Ishikawa (cell line): ENCODE data around the gene DAP.

Experiments used
- CEBPB ChIP-seq: IDR thresholded peaks from 2 replicates; pipeline ENCODE4 v1.6.1; 2012
- CREB1 ChIP-seq: IDR thresholded peaks from 2 replicates; pipeline ENCODE4 v1.6.1; 2012; ENCODE audit warnings: low read depth
- EGR1 ChIP-seq: IDR thresholded peaks from 2 replicates; pipeline ENCODE4 v1.6.1; 2012
- EP300 ChIP-seq: IDR thresholded peaks from 2 replicates; pipeline ENCODE4 v1.6.1; 2012; ENCODE audit warnings: borderline replicate concordance
- FOXM1 ChIP-seq: IDR thresholded peaks from 2 replicates; pipeline ENCODE4 v1.6.1; 2012; ENCODE audit warnings: low read depth, borderline replicate concordance
- NFIC ChIP-seq: IDR thresholded peaks from 2 replicates; pipeline ENCODE4 v1.6.1; 2012
- RAD21 ChIP-seq: IDR thresholded peaks from 2 replicates; pipeline ENCODE4 v1.6.1; 2012; ENCODE audit warnings: low read depth
- TAF1 ChIP-seq: IDR thresholded peaks from 2 replicates; pipeline ENCODE4 v1.6.1; 2012; ENCODE audit warnings: low read depth, mild to moderate bottlenecking
- TCF12 ChIP-seq: IDR thresholded peaks from 2 replicates; pipeline ENCODE4 v1.6.1; 2012; ENCODE audit warnings: low read depth
- TEAD4 ChIP-seq: IDR thresholded peaks from 2 replicates; pipeline ENCODE4 v1.6.1; 2012
- YY1 ChIP-seq: IDR thresholded peaks from 2 replicates; pipeline ENCODE4 v1.6.1; 2012; ENCODE audit warnings: low read depth
- ZBTB7A ChIP-seq: IDR thresholded peaks from 2 replicates; pipeline ENCODE4 v1.6.1; 2012; ENCODE audit warnings: low read depth
- TF ChIP-seq, protein P1 (sequence below): IDR thresholded peaks from 2 replicates; pipeline ENCODE4 v1.6.1; 2012
- TF ChIP-seq, protein P2 (sequence below): IDR thresholded peaks from 2 replicates; pipeline ENCODE4 v1.6.1; 2012; ENCODE audit warnings: low read depth, mild to moderate bottlenecking
- TF ChIP-seq, protein P3 (sequence below): IDR thresholded peaks from 2 replicates; pipeline ENCODE4 v1.6.1; 2012

Gene DAP

DNA sequence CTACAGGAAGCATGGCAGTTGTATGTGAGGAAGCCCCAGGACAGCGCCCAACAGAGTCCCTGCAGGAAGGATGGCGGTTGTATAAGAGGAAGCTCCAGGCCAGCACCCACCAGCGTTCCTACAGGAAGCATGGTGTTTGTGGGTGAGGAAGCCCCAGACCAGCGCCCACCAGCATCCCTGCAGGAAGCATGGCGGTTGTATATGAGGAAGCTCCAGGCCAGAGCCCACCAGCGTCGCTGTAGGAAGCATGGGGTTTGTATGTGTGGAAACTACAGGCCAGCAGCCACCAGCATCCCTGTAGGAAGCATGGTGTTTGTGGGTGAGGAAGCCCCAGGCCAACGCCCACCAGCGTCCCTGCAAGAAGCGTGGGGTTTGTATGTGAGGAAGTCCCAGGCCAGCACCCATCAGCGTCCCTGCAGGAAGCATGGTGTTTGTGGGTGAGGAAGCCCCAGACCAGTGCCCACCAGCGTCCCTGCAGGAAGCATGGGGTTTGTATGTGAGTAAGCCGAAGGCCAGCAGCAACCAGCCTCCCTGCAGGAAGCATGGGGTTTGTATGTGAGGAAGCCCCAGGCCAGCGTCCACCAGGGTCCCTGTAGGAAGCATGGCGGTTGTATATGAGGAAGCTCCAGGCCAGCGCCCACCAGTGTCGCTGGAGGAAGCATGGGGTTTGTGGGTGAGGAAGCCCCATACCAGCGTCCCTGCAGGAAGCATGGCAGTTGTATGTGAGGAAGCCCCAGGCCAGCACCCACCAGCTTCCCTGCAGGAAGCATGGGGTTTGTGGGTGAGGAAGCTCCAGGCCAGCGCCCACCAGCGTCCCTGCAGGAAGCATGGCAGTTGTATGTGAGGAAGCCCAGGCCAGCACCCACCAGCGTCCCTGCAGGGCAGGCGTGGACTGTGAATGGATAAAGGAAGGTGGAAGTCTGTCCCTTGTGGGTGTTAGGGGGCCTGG is 79.0 kb downstream of the DAP start:
- TF ChIP-seq, protein P1, sequence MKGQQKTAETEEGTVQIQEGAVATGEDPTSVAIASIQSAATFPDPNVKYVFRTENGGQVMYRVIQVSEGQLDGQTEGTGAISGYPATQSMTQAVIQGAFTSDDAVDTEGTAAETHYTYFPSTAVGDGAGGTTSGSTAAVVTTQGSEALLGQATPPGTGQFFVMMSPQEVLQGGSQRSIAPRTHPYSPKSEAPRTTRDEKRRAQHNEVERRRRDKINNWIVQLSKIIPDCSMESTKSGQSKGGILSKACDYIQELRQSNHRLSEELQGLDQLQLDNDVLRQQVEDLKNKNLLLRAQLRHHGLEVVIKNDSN = no peak
- TF ChIP-seq EGR1 (no peak), RAD21 (no peak), ZBTB7A (no peak), NFIC (no peak), FOXM1 (no peak), EP300 (no peak), CREB1 (no peak), TEAD4 (no peak), TCF12 (no peak), TAF1 (no peak), YY1 (no peak)
- TF ChIP-seq, protein P2, sequence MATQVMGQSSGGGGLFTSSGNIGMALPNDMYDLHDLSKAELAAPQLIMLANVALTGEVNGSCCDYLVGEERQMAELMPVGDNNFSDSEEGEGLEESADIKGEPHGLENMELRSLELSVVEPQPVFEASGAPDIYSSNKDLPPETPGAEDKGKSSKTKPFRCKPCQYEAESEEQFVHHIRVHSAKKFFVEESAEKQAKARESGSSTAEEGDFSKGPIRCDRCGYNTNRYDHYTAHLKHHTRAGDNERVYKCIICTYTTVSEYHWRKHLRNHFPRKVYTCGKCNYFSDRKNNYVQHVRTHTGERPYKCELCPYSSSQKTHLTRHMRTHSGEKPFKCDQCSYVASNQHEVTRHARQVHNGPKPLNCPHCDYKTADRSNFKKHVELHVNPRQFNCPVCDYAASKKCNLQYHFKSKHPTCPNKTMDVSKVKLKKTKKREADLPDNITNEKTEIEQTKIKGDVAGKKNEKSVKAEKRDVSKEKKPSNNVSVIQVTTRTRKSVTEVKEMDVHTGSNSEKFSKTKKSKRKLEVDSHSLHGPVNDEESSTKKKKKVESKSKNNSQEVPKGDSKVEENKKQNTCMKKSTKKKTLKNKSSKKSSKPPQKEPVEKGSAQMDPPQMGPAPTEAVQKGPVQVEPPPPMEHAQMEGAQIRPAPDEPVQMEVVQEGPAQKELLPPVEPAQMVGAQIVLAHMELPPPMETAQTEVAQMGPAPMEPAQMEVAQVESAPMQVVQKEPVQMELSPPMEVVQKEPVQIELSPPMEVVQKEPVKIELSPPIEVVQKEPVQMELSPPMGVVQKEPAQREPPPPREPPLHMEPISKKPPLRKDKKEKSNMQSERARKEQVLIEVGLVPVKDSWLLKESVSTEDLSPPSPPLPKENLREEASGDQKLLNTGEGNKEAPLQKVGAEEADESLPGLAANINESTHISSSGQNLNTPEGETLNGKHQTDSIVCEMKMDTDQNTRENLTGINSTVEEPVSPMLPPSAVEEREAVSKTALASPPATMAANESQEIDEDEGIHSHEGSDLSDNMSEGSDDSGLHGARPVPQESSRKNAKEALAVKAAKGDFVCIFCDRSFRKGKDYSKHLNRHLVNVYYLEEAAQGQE = no peak
- TF ChIP-seq, protein P3, sequence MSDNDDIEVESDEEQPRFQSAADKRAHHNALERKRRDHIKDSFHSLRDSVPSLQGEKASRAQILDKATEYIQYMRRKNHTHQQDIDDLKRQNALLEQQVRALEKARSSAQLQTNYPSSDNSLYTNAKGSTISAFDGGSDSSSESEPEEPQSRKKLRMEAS = no peak

DNA sequence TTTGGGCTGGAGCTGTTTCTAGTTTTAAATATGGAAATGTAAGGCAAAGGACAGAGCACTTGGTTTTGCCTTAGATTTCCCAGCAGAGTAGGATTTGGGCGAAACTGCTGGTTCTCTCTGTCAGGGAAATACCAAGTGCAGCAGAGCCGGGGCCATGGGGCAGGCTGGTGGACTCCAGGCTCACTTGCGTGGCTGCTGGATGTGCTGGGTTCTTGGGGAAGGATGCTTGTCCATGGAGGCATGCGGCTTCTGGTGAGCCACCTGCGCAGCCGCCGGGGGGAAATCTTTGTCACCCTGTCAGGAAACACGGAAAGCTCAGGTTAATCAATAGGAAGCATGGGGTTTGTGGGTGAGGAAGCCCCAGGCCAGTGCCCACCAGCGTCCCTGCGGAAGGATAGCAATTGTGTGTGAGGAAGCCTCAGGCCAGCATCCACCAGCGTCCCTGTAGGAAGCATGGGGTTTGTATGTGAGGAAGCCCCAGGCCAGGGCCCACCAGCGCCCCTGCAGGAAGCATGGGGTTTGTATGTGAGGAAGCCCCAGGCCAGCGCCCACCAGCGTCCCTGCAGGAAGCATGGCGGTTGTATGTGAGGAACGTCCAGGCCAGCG is 80.1 kb downstream of the DAP start:
- TF ChIP-seq CREB1 = no peak
- TF ChIP-seq, protein P3 = no peak
- no peak for TF ChIP-seq RAD21
- no peak for TF ChIP-seq FOXM1
- TF ChIP-seq ZBTB7A = no peak
- no peak for TF ChIP-seq TEAD4
- TF ChIP-seq EGR1 = no peak
- TF ChIP-seq TCF12 = no peak
- no peak for TF ChIP-seq CEBPB
- TF ChIP-seq, protein P2 = no peak
- no peak for TF ChIP-seq EP300
- TF ChIP-seq, protein P1 = no peak
- no peak for TF ChIP-seq YY1
- TF ChIP-seq NFIC = no peak
- no peak for TF ChIP-seq TAF1

DNA sequence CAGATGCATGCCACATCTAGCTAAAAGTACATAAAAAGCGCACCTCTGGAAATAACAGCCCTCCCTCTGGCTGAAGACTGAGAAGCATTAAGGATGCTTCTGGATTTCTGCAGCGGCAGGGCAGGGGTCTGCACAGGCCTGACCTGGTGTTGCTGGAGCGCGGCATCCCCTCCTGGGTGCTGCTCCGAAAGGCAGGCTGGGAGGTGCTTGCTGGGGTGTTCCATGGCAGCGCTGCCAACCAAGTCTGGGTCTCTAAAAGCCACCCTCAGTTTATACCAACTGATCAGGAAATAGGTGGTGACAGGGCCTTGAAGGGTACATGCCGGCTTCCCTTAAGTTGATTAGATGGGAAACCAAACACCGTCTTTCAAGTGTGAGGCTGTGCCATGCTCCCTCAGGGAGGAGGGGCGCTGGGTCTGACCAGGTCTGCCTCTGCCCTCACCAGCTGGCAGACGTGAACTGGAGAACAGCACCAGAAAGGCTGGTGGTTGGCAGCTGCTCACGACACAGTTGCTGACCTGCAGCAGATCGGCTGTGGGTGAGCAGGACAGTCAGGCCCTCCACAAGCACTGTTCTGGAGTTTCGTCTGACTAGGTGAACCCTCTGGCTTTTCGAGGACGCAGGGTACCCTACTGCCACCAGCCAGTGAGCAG is 81.6 kb downstream of the DAP start:
- TF ChIP-seq NFIC (no peak), TAF1 (no peak), FOXM1 (no peak)

DNA sequence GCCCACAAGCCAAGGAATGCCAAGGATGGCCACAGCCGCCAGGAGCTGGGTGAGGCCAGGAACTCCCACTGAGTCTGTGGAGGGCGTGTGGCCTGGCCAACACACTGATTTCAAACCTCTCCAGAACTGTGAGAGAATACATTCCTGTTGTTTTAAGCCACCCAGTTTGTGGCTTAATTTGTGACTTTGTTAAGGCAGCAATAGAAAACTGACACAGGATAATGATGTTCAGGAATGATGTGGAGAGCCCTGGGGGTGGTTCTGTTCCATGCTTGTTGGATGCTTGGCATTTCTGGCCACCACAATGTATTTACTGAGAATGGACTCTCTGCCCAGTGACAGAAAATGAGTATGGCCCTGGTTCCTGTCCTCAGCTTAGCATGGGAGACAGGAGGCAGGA is 82.8 kb downstream of the DAP start:
- TF ChIP-seq CREB1 (no peak), FOXM1 (no peak), CEBPB (no peak), TCF12 (no peak), TAF1 (no peak), YY1 (no peak), TEAD4 (no peak), EP300 (no peak), EGR1 (no peak), ZBTB7A (no peak), NFIC (no peak), RAD21 (no peak)
- TF ChIP-seq, protein P1 = no peak
- TF ChIP-seq, protein P2 = no peak
- TF ChIP-seq, protein P3 = no peak
